PC-9 (cell line): ENCODE measurements around the gene SLC28A1. TPM values are rescaled to one million over a fixed set of nuclear protein-coding genes. Genes with fewer than 3 reads are reported as not detected.
A peak's percentile ranks its signal among the peaks of the same experiment; 100 is the strongest.

Source experiments
- BruUV-seq: library from RNA; stranded (reverse); fragments of 400-500 nt; replicated peaks from 2 replicates; lab custom pipeline; 2021; lab: Mats Ljungman, UMichigan
- CTCF ChIA-PET: fragments of 300-600 bp; sonication (Branson Sonifier 250); formaldehyde crosslinking; loops from one replicate; lab custom pipeline; 2022; ENCODE audit warnings: antibody characterized with exemption; lab: Charles Lee
- POLR2A ChIA-PET: fragments of 300-600 bp; sonication (Branson Sonifier 250); formaldehyde crosslinking; loops from one replicate; lab custom pipeline; 2022; ENCODE audit warnings: antibody characterized with exemption; ENCODE audit not compliant: unreplicated experiment; lab: Charles Lee
- DNase-seq, 2 experiments: peaks; one replicate each; pipeline versions ENCODE4 v3.0.0 to v3.0.0-alpha.2; 2015 to 2022; ENCODE audit warnings: mixed read lengths in 1 of 2
- H2AFZ ChIP-seq: fragments of 200-600 bp; sonication (generic); 2 replicates; pipeline ENCODE4 v1.8.1; 2017; ENCODE audit warnings: antibody characterized with exemption
- H3F3A ChIP-seq: fragments of 200-600 bp; sonication (generic); 2 replicates; pipeline ENCODE4 v1.8.1; 2017; ENCODE audit warnings: antibody characterized with exemption, mild to moderate bottlenecking, low read depth; ENCODE audit not compliant: insufficient read depth
- H3K27ac ChIP-seq: fragments of 200-600 bp; sonication (generic); 2 replicates; pipeline ENCODE4 v1.6.1; 2016; ENCODE audit warnings: mixed run types
- H3K27me3 ChIP-seq: fragments of 200-600 bp; sonication (generic); 2 replicates; pipeline ENCODE4 v1.6.1; 2016; ENCODE audit warnings: low read depth, mixed run types; ENCODE audit not compliant: insufficient read depth
- H3K36me3 ChIP-seq: fragments of 200-600 bp; sonication (generic); 2 replicates; pipeline ENCODE4 v1.6.1; 2016; ENCODE audit warnings: low read depth, mixed run types
- H3K4me1 ChIP-seq: fragments of 200-600 bp; sonication (generic); replicated peaks from 2 replicates; pipeline ENCODE4 v1.6.1; 2016; ENCODE audit warnings: mixed run types; ENCODE audit not compliant: insufficient read depth
- H3K4me2 ChIP-seq: fragments of 200-600 bp; sonication (generic); 2 replicates; pipeline ENCODE4 v1.6.1; 2017; ENCODE audit warnings: mixed run types
- H3K4me3 ChIP-seq: fragments of 200-600 bp; sonication (generic); 2 replicates; pipeline ENCODE4 v1.6.1; 2016; ENCODE audit warnings: mixed run types
- H3K79me2 ChIP-seq: fragments of 200-600 bp; sonication (generic); 2 replicates; pipeline ENCODE4 v1.6.1; 2017; ENCODE audit warnings: low read depth, mixed run types
- H3K9me2 ChIP-seq: fragments of 200-600 bp; sonication (generic); 2 replicates; pipeline ENCODE4 v1.8.1; 2017; ENCODE audit warnings: mild to moderate bottlenecking; ENCODE audit not compliant: insufficient read depth
- H3K9me3 ChIP-seq: fragments of 200-600 bp; sonication (generic); 2 replicates; pipeline ENCODE4 v1.8.1; 2016; ENCODE audit warnings: low read depth; ENCODE audit not compliant: insufficient read depth
- H4K20me1 ChIP-seq: fragments of 200-600 bp; sonication (generic); 2 replicates; pipeline ENCODE4 v1.8.1; 2017; ENCODE audit not compliant: insufficient read depth
- EZH2 ChIP-seq: fragments of 200-600 bp; sonication (generic); IDR thresholded peaks from 2 replicates; pipeline ENCODE4 v1.8.0; 2017; ENCODE audit warnings: antibody characterized with exemption, low read depth
- intact Hi-C: fragments of 100-400 bp; cut with micrococcal nuclease; formaldehyde crosslinking; loops from one replicate; pipeline ENCODE4 v1.10.0; 2022; ENCODE audit not compliant: unreplicated experiment
- total RNA-seq: library from RNA; stranded (reverse); gene quantifications from 2 replicates; pipeline ENCODE4 v1.2.3, GENCODE V29; 2021
- TF ChIP-seq, protein P1 (sequence below): fragments of 200-600 bp; sonication (generic); conservative IDR thresholded peaks from 2 replicates; pipeline ENCODE4 v1.6.1; 2017; ENCODE audit warnings: mixed run types, antibody characterized with exemption, mild to moderate bottlenecking, moderate library complexity

SLC28A1 gene
- total RNA-seq, 1 experiment from 2014 or later, result 0.70 TPM

DNA sequence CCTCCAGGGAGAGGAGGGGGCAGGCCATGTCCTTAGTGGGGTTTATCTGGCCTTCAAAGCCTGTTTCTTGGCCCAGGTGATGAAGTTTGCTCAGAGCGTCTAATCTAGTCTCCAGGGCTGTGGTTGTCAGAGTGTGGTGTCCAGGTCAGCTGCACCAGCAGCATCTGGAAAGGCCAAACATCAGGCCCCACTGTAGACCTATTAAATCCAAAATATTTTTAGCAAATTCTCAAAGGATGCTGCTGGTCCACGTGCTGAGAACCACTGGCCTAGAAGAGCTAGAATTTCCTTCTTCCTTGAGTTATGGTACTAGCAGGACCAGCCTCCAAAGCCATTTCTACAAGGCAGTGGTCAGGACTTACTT, 28.9 kb downstream of the SLC28A1 start:
- Histone ChIP-seq H4K20me1 (no peaks in the 10 kb centered on the region), H3K79me2 (no peaks in the 10 kb centered on the region), H3K27me3 (no peaks in the 10 kb centered on the region), H3K27ac (peak overlapping the region; percentile 99), H3K36me3 (no peaks in the 10 kb centered on the region), H3F3A (peaks cover 67% of the 10 kb centered on the region), H3K4me3 (no peak overlapping the region), H3K9me3 (no peaks in the 10 kb centered on the region), H3K9me2 (no peaks in the 10 kb centered on the region), H2AFZ (no peak overlapping the region), H3K4me2 (peak overlapping the region; percentile 55), H3K4me1 (peaks cover 76% of the 10 kb centered on the region)
- no peak for TF ChIP-seq EZH2
- TF ChIP-seq, protein P1, sequence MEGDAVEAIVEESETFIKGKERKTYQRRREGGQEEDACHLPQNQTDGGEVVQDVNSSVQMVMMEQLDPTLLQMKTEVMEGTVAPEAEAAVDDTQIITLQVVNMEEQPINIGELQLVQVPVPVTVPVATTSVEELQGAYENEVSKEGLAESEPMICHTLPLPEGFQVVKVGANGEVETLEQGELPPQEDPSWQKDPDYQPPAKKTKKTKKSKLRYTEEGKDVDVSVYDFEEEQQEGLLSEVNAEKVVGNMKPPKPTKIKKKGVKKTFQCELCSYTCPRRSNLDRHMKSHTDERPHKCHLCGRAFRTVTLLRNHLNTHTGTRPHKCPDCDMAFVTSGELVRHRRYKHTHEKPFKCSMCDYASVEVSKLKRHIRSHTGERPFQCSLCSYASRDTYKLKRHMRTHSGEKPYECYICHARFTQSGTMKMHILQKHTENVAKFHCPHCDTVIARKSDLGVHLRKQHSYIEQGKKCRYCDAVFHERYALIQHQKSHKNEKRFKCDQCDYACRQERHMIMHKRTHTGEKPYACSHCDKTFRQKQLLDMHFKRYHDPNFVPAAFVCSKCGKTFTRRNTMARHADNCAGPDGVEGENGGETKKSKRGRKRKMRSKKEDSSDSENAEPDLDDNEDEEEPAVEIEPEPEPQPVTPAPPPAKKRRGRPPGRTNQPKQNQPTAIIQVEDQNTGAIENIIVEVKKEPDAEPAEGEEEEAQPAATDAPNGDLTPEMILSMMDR, result no peak
- intact Hi-C loops, result loop anchor here (2.0 kb wide), 1 partner anchor 17 kb away; no protein-coding TSS in a partner anchor
- no TSS peak for BruUV-seq
- no peak for DNase-seq
- ChIA-PET POLR2A (interaction anchor here (0.7 kb wide), 1 partner anchor 72 kb away, joined by 5 read pairs; no protein-coding TSS in a partner anchor), CTCF (no interaction called here)

DNA sequence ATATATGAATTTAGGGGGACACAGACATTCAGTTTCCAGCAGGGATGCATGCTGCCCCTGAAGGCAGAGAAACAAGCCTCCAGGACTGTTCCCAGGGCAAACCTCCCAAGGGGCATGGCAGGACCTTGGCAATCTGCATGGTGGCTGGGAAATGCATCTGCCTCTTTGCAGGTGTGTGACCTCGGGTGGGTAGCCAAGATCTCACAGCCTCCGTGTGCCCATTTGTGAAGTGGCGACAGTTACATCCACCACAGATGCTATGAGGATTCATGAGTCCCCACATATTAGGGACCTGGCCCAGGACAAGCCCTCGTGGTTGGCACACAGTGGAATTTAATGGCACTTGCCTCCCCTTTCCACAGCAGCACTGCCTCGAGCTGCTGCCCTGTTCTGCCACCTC, 29.9 kb downstream of the SLC28A1 start:
- Histone ChIP-seq H3K4me3 (no peak overlapping the region), H3K9me2 (no peaks in the 10 kb centered on the region), H2AFZ (no peak overlapping the region), H3K79me2 (no peaks in the 10 kb centered on the region), H4K20me1 (no peaks in the 10 kb centered on the region), H3K4me1 (peaks cover 71% of the 10 kb centered on the region), H3K27ac (peak overlapping the region; percentile 99), H3K4me2 (peak overlapping the region; percentile 62), H3K27me3 (no peaks in the 10 kb centered on the region), H3K36me3 (no peaks in the 10 kb centered on the region), H3K9me3 (no peaks in the 10 kb centered on the region), H3F3A (peaks cover 64% of the 10 kb centered on the region)
- DNase-seq, result no peak
- BruUV-seq, result TSS peak; percentile 52
- CTCF ChIA-PET, result interaction anchor here (0.6 kb wide), 1 partner anchor 8 kb away, joined by 3 read pairs; no protein-coding TSS in a partner anchor
- POLR2A ChIA-PET, result interaction anchor here (0.7 to 0.8 kb wide), 2 partner anchors 13 to 24 kb away, joined by 3 to 24 read pairs; no protein-coding TSS in a partner anchor
- intact Hi-C loops, result no loop called here
- TF ChIP-seq EZH2, result no peak
- TF ChIP-seq, protein P1, result no peak

DNA sequence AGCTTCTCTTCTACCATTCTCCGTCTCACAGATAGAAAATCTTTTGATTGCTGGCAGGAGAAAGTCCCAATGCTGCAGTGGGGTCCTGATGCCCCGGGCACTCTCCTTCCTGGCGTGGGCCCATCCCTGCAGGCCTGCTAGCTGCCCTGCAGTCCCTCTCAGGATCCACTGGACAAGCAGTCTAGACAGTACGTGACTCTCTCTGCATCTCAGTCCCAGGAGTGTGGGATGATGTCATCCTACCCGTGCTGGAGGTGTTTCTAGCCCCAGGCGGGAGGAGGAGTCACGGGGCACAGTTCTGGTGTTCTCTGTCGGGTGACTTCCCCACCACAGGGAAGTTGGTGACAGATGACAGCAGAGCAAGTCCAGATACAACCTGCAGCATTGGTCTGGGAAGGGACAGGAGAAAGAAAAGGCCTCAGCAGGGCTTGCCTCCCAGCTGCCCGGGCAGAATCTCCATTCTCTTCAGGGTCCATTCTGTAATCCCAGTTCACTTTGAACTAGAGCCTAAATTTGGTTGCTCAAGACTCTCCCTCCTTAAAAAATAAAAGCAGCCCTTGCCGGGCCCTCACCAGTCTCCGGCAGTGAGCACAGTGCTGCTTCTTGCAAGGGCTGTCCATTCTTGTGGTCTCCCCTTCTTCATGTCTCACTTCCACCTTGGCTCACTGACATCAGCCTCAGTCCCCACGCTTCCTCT, 30.6 kb downstream of the SLC28A1 start:
- peak; percentile 95 for DNase-seq
- Histone ChIP-seq H2AFZ (no peak overlapping the region), H3K4me2 (peak overlapping the region; percentile 62), H3K36me3 (no peaks in the 10 kb centered on the region), H3K27ac (peak overlapping the region; percentile 99), H3K9me3 (no peaks in the 10 kb centered on the region), H3K79me2 (no peaks in the 10 kb centered on the region), H3K4me3 (no peak overlapping the region), H3F3A (peaks cover 61% of the 10 kb centered on the region), H4K20me1 (no peaks in the 10 kb centered on the region), H3K27me3 (no peaks in the 10 kb centered on the region), H3K9me2 (no peaks in the 10 kb centered on the region), H3K4me1 (peaks cover 64% of the 10 kb centered on the region)
- intact Hi-C loops, result no loop called here
- ChIA-PET CTCF (no interaction called here), POLR2A (interaction anchor here (0.7 to 0.8 kb wide), 4 partner anchors 12 to 168 kb away, joined by 3 to 24 read pairs (median 6); no protein-coding TSS in a partner anchor)
- no peak for TF ChIP-seq EZH2
- TF ChIP-seq, protein P1, result no peak
- TSS peak; percentile 22 for BruUV-seq
